GDM1 (cell line): ENCODE data around the gene SAMD1.

Source experiments
- DNase-seq: peaks from one replicate; lab custom pipeline; 2025; lab: John Stamatoyannopoulos, UW

The SAMD1 gene

GRCh38 chr19:14113762-14114414 lies 23.3 kb upstream of the SAMD1 start:
- DNase-seq = peak; percentile 91

DNA sequence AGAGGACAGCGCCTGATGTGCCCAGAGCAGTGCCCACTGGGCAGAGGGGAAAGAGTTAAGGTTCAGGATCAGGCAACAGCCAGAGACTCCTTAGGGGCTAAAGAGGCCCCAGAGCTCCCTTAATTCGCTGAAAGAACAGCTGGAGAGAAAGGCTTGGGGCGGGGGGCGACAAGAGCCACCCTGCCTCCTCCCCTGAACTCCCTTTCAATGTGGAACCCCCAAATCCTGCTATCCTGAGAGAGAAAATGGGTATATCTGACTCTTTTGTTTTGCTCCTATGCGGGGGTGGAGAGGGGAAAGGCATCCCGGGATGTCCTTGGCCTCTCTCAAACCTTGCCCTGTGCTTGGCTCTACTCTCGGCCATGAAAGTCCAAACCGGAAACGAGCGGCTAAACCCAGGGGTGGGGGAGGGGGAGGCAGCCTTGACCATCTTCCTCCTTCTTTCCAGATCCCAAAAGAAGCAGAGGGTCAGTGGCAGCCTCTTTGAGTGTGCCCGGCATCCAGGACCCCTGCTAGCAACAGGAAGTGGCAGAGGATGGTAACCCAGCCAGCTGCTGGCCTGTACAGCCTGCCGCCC lies 22.3 kb upstream of the SAMD1 start:
- DNase-seq = no peak

DNA sequence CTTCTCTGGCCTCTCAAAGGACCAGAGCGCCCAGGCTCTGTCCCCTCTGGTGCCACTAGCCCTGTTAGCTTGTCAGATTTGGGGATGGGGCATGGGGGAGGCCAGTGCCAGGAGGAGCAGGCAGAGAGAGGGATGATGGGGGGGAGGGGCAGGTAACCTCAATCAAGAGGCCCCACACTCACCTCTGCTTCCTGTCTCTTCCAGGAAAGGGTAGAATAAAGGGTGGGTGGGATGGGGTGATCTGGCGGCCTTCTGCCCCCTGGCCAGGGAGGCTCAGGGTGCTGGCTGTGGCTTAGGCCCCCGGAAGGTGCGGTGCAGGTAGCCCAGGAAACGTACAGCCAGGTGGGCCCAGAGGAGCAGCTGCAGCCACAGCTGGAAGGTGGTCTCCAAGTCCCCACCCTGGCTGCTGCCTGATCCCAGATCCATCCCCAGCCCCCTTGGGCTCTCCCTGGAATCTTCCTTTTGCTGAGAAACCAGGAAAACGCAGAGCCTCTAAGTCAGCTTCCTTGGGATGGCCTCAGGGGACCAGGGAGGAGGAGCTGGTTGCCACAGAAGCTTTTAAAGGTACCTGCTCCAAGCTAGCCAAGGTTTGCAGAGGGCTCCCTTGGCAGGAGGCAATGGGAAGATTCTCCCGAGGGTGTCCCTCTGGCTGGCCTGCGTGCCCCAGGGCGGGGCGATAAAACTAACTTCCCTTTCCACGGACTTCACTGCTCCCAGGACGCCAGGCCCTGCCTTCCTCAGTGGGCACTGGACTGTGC lies 21.7 kb upstream of the SAMD1 start:
- no peak for DNase-seq

GRCh38 chr19:14111486-14111885 lies 20.9 kb upstream of the SAMD1 start:
- DNase-seq = no peak

DNA sequence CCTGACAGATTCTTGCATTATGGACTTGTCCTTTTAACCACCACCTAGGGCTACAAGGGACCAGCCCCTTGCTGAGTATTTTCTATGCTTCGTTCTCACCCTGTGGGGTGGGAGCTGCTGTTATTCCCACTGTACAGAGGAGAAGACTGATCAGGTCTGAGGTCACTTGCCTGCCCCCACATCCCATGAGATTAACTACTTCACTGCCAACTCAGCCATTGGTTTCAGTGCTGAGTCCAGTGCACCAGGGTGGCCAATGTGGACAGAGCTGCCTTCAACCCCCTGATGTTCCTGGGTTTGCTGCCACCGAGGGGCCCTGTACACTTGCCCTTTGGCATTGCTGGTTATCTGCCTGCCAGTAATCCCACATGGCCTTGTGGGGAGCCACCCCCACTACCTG lies 20.1 kb upstream of the SAMD1 start:
- no peak for DNase-seq

DNA sequence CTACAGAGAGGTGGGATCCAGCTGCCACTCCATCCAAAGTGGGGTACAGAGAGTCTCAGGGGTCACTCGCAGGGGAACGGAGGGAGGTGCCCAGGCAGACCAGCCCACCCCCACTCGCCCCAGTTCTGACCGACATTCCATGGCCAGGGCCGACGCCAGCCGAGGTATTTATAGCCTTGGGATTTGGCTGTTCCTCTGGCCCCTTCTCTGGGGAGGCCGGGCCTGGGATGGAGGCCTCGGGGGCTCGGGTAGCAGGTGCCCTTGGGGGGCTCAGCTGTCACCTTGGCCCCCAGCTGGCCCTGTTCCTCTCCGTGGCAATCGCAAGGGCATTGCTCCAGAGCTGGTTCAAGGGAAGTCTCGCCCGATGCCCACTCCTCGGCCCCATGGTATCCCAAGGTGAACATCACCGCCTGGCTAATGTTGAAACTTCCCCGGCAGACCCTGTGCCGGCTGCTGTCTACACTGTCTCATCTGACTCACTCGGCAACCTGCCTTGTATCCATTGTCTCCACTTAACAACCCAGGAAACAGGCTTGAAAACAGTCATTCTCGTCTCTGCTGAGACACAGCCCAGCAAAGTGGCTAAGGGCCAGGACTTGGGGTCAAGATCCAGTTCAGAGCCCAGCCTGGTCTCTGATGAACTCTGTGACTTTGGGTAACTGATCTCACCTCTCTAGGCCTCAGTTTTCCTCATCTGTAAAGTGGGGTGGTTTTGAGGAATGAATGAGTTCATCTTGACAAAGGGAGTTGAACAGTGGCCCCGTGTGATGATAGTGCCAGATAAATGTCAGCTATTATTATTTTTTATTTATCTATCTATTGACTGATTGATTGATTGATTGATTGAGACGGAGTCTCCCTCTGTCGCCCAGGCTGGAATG lies 17.3 kb upstream of the SAMD1 start:
- DNase-seq = no peak

GRCh38 chr19:14106840-14107239 lies 16.3 kb upstream of the SAMD1 start:
- DNase-seq = no peak

DNA sequence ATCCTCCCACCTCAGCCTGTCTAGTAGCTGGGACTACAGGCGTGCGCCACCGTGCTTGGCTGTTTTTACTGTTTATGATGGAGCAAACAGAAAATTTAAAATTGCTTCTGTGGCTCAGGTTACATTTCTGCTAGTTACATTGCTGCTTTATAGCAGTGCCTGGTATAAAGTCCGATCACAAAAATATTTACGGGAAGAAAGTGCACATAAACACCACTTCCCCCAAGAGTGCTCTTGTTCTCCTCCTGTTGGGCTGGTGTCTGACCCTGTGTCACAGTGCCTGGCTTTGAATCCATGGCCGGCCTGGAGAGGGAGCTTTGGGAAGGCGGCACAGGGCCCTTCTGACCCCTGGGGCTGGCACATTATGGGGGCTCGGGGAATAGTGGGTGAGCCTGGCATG lies 15.1 kb upstream of the SAMD1 start:
- no peak for DNase-seq

- DNase-seq = no peak
These were observed 12.8 kb upstream of the SAMD1 start for GRCh38 chr19:14103310-14103709.

- no peak for DNase-seq
These were observed 12.2 kb upstream of the SAMD1 start for GRCh38 chr19:14102756-14103155.

GRCh38 chr19:14102102-14102696 lies 11.6 kb upstream of the SAMD1 start:
- DNase-seq = no peak

- no peak for DNase-seq
These were observed 10.5 kb upstream of the SAMD1 start for GRCh38 chr19:14101003-14101545.

- no peak for DNase-seq
These were observed 7.1 kb upstream of the SAMD1 start for GRCh38 chr19:14097532-14098151.

- DNase-seq = no peak
These were observed 5.9 kb upstream of the SAMD1 start for GRCh38 chr19:14096272-14096992.

- DNase-seq = no peak
These were observed 4.3 kb upstream of the SAMD1 start for GRCh38 chr19:14094854-14095253.

DNA sequence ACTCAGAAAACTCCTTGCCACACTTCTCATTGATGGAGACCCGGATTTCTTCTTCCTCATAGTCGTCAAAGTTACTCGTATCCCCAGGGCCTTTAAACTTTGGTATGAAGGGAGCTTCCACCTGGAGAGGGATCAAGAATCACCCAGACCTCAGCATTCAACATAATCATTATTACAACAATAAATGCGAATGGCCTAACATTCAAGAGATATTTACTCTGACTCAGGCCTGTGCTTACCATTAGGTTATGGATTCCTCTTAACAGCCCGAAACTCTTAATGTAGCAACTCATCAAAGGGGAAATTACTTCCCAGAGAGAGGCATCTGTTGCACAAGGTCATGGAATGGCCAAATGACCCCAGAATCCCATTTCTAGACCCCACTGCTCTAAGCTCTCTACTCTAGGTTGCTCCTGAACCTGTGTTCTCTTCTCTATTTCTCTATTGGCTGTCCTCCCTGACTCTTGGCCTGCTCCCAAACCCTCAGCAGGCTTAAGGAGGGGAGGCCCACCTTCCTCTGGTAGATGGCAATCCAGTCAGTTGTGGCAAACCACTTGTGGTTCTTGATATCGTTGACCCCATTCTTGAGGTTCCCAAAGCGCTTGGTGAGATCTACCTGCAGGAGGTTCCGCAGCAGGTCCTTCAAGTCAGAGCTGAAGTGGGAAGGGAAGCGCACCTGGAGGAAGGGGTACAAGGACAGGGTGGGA lies 2.7 kb upstream of the SAMD1 start:
- DNase-seq = no peak

GRCh38 chr19:14091813-14092462 lies 1.4 kb upstream of the SAMD1 start:
- no peak for DNase-seq

- DNase-seq = peak; percentile 89
These were observed 696 bp upstream of the SAMD1 start for GRCh38 chr19:14091081-14091812.
